MM.1S (cell line): Measurements from ENCODE around the gene DENND5B.

Source experiments
- CTCF ChIP-seq: fragments of 300-600 bp; sonication (generic); IDR thresholded peaks from 2 replicates; pipeline ENCODE4 v1.5.1; 2016; ENCODE audit warnings: antibody characterized with exemption, low read length, mixed read lengths
- EZH2 ChIP-seq: fragments of 300-600 bp; sonication (generic); optimal IDR thresholded peaks from 2 replicates; pipeline ENCODE3; 2017; ENCODE audit warnings: low read depth, mild to moderate bottlenecking, antibody characterized with exemption, low read length, mixed read lengths
- EZH2phosphoT487 ChIP-seq: fragments of 300-600 bp; sonication (generic); IDR thresholded peaks from 2 replicates; pipeline ENCODE4 v1.6.1; 2018; ENCODE audit warnings: antibody characterized with exemption, low read length

GRCh38 chr12:31386364-31386777, 204.6 kb downstream of the DENND5B start:
- TF ChIP-seq CTCF = no peak
- no peak for TF ChIP-seq EZH2
- no peak for TF ChIP-seq EZH2phosphoT487
